Measurements from ENCODE around the gene MARCKS.
A peak's percentile ranks its signal among the peaks of the same experiment; 100 is the strongest.

The MARCKS gene

DNA sequence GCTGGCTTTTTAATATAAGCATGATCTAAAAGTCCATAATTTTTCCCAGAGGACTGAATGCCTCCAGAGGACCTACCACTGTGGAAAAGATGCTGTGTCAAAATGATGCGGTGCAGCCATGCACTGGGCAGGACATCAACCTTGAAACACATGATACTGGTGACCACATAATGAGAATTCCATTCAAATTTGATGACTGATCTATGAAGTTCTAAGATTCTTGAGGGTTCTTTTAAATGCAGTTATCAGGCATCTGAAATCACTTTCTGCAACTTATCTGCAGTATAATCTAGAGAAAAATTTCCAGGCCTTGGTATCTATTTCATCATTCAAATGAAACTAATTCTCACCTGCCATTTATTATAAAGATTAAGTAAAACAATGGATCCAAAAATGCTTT, 15.0 kb upstream of the MARCKS start:
- no peak for DNase-seq
- H3K27ac Mint-ChIP-seq: no peak overlapping the region
- H3K9me3 Mint-ChIP-seq: no peaks in the 10 kb centered on the region
- H3K27me3 Mint-ChIP-seq: peaks cover 31% of the 10 kb centered on the region
- no peak for ATAC-seq
- H3K4me1 Mint-ChIP-seq: peaks cover 11% of the 10 kb centered on the region
- H3K4me3 Mint-ChIP-seq: no peak overlapping the region

DNA sequence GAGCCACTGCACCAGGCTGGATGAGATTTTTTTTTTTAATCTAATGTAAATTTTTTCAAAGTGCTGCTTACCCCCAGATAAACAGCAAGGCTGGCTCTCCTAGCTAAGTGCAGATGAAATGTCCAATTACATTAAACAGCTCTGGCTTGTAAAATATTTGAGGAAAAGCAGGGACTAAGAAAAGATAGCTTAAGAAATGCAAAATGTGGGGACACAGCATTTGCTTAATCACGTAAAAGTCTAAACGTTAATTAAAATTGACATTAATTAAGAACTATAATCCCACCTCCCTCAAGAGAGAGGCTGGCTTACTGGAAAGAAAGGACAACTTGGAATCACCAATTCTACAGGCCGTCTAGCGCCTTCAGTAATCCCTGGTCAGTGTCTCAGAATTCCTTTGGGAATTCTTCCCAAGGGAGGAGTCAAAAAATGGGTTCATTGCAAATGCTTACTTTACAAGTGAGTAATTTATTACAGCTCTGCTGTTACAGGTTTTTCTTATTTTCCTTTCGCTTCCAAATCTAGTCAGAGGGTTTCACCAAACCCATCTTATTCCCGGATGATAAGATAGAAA, 13.6 kb upstream of the MARCKS start:
- H3K4me1 Mint-ChIP-seq: peaks cover 11% of the 10 kb centered on the region
- H3K27ac Mint-ChIP-seq: no peak overlapping the region
- ATAC-seq: no peak
- H3K4me3 Mint-ChIP-seq: no peak overlapping the region
- H3K9me3 Mint-ChIP-seq: no peaks in the 10 kb centered on the region
- DNase-seq: no peak
- peaks cover 45% of the 10 kb centered on the region for H3K27me3 Mint-ChIP-seq

DNA sequence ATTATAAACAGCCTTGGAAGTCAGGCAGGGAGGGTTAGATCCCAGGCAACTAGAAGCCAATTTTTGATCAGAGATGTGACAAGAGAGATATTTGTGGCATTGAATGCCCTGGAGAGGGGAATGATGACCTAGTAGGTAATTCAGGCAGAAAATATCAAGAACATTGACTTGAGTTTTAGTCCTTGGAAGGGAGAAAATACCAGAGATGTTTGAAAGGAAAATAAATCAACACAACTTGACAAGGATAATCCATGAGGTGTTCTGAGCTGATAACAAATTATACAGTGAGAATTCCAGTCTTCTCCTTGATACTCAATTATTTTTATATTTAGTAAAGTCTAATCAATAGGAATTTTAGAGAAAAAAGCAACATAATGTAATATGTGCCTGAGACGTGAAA, 10.6 kb upstream of the MARCKS start:
- no peak for DNase-seq
- H3K27ac Mint-ChIP-seq: peak overlapping the region in 1 of 2 donors; percentile 30
- H3K27me3 Mint-ChIP-seq: peaks cover 45% of the 10 kb centered on the region
- H3K4me1 Mint-ChIP-seq: peaks cover 11% of the 10 kb centered on the region
- H3K4me3 Mint-ChIP-seq: no peak overlapping the region
- H3K9me3 Mint-ChIP-seq: no peaks in the 10 kb centered on the region
- no peak for ATAC-seq

DNA sequence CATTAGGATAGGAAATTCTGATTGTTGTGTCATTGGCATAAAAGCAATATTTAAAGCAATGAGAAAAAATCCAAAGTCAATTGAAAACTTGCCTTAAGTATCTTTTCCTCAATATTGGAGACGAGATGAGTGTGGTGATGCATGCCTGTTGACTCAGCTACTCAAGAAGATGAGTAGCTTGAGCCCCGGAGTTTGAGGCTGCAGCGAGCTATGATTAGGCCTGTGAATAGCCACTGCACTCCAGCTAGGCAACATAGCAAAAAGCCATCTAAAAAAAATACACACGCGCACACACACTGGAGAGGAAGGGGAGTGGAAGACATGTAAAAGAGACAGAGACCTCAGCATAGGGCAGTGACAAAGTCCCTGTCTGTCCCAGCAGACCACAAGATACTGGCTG, 9.7 kb upstream of the MARCKS start:
- peaks cover 52% of the 10 kb centered on the region for H3K27me3 Mint-ChIP-seq
- peaks cover 11% of the 10 kb centered on the region for H3K4me1 Mint-ChIP-seq
- no peaks in the 10 kb centered on the region for H3K9me3 Mint-ChIP-seq
- no peak for DNase-seq
- H3K4me3 Mint-ChIP-seq: no peak overlapping the region
- ATAC-seq: no peak
- H3K27ac Mint-ChIP-seq: no peak overlapping the region

DNA sequence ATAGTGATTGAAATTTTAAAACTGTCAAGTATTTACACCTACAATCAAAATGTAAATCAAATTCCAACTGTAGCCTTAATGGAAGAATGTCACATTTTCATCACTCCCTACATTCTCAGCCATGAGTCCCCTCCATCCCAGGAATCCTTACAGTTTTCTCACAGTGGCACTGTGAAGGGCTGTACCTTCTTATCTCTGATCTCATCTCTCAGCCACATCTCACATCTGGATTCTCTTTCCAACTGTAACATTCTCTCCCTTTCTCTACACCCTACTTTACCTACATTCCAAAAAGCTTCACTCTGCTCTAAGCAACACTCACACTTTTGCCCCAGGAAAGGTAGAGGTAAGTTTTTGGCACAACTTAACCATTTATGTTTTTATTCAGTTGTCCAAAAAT, 8.9 kb upstream of the MARCKS start:
- Mint-ChIP-seq H3K27me3 (peaks cover 61% of the 10 kb centered on the region), H3K4me3 (no peak overlapping the region), H3K27ac (no peak overlapping the region), H3K9me3 (no peaks in the 10 kb centered on the region), H3K4me1 (peaks cover 11% of the 10 kb centered on the region)
- no peak for DNase-seq
- no peak for ATAC-seq

DNA sequence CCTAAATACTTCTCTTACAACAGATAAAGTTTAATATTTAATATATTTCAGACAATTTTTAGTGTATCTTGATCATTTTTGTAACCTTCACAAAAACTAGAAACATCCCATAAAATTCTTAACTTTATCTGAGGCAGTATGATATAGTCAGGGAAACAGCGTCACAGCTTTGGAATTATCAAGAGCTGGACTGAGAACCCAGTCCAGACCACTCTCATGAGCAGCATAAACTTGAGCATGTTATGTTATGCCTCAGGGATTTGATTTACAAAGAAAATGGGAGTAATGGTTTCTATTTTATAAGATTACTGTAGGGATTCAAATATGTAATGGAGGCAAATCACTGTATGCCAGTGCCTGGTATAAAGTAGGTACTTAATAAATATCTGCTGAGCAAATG, 8.3 kb upstream of the MARCKS start:
- no peak overlapping the region for H3K4me3 Mint-ChIP-seq
- H3K9me3 Mint-ChIP-seq: no peaks in the 10 kb centered on the region
- ATAC-seq (no peak), DNase-seq (no peak)
- H3K4me1 Mint-ChIP-seq: peaks cover 11% of the 10 kb centered on the region
- H3K27ac Mint-ChIP-seq: no peak overlapping the region
- H3K27me3 Mint-ChIP-seq: peaks cover 63% of the 10 kb centered on the region

DNA sequence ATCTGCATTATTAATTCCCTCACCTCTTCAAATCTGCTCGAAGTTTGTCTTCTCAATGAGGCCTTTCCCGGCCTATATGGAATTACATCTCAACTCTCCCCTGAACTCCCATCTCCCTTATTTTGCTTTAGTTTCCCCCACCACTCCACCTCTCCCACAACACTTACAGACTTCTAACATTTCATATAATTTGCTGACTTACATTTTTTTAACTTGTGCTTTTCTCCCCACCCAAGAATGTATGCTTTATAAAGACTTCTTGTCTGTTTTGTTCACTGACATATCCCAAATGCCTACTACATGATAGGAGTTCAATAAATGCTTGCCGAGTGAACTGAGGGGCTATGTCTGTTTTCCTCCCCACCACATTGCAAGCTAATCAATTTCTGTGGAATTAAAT, 3.9 kb upstream of the MARCKS start:
- Mint-ChIP-seq H3K27me3 (peaks cover 31% of the 10 kb centered on the region), H3K4me1 (peaks cover 5% of the 10 kb centered on the region), H3K27ac (no peak overlapping the region), H3K9me3 (no peaks in the 10 kb centered on the region), H3K4me3 (no peak overlapping the region)
- DNase-seq: no peak
- ATAC-seq: no peak

DNA sequence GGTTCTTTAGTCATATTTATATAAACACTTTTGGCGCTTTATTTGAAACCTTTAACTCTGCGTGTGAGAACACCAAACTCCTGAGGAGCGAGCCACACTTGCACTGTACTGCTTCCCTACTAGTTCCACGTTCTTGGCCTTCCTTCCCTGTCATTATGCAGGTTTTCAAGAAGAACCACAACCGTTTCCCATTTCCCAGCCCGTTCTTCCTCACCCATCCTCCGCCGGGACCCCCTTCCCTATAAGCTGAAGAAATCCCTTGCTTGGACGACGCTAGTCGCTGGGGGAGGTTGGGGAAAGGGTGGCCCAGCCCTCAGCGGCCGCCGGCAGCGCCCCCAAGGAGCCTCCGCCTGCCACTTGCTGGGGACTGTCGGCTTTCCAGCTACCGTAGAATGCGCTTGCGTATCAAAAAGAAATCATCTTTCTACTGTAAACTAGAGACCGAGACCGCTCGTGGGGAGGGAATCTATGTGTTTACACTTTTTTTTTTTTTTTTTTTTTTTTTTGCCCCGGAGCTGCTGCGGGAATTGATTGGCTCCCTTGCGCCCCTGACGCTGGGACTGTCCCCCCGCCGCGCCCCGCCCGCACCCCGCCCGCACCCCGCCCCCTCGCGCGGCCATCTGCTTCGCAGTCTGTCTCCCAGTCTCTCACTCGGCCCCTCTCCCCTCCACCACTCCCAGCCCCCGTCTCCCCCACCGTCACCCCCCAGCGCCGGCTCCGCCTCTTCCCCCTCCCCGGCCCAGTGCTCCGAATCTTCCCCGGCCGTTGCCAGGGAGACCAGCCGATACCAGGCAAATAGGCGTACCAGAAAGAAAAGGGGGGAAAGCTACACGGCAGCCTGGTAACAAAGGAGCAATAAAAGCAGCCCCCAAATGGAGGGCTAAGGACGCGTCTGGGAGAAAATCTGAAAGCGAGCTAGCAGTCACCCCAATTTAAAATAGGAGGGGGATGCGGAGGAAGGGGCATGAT, 2.3 kb upstream of the MARCKS start:
- peak in 1 of 2 donors; percentile 7 for DNase-seq
- peaks cover 5% of the 10 kb centered on the region for H3K4me1 Mint-ChIP-seq
- H3K27me3 Mint-ChIP-seq: peaks cover 27% of the 10 kb centered on the region
- peak overlapping the region in 1 of 2 donors; percentile 80 for H3K4me3 Mint-ChIP-seq
- H3K9me3 Mint-ChIP-seq: no peaks in the 10 kb centered on the region
- peak overlapping the region in 1 of 2 donors; percentile 41 for H3K27ac Mint-ChIP-seq
- ATAC-seq: no peak

DNA sequence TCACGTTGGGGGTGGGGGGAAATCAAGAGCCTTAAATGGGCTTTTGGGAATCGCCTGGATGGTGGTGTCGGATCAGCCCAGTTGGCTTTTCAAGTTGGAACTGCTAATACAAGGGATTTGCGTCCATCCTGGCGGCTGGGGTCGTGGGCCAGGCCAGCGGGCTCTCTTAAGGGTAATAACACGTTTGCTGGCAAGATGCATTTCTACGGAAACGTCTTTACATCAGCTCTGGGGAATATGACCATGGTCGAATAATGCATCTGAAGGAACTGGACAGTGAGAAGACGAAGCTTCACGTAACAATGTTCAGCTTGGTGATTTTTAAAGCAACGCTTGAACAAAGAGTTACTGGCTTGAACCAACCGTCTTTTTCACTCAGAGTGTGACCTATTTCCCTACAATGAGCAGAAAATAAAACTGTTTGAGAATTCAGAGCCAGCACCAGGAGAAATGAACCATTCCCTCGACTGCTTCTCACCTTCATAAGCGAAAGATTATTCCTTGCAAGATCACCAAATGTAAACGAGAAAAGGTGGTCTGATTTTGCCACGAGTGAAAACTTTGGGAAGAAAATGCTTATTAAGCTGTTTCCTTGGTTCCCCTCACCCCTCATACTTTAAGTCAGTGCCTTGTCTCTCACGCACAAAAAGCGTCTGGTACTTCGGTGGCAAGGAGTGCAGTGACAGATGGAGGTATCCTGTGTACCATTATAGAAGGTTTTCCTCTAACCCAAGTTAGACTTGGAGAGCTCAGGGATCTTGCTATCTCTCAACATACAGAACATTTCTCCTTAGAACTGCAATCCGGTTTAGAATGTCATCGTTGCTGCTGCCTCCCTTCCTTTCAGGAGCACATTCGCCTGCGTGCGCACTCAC, 1.4 kb upstream of the MARCKS start:
- H3K27ac Mint-ChIP-seq: no peak overlapping the region
- DNase-seq: peak in 1 of 2 donors; percentile 7
- H3K4me3 Mint-ChIP-seq: no peak overlapping the region

DNA sequence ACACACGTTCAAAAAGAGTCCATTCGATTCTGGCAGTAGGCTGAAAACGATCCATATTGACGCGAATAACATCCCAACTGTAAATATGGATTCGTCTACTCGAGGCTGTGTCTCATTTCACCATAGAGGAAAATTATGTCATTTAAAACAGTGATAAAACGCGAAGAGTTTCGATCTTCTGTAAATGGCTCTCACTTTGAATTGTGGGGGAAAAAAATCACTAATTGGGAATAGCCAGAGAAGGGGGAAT, 845 bp upstream of the MARCKS start:
- H3K4me3 Mint-ChIP-seq: no peak overlapping the region

More for the DNA sequence above, 1.4 kb upstream of the MARCKS start:
- no peak for ATAC-seq
- Mint-ChIP-seq H3K27me3 (peaks cover 31% of the 10 kb centered on the region), H3K4me1 (peaks cover 5% of the 10 kb centered on the region), H3K9me3 (no peaks in the 10 kb centered on the region)

DNA sequence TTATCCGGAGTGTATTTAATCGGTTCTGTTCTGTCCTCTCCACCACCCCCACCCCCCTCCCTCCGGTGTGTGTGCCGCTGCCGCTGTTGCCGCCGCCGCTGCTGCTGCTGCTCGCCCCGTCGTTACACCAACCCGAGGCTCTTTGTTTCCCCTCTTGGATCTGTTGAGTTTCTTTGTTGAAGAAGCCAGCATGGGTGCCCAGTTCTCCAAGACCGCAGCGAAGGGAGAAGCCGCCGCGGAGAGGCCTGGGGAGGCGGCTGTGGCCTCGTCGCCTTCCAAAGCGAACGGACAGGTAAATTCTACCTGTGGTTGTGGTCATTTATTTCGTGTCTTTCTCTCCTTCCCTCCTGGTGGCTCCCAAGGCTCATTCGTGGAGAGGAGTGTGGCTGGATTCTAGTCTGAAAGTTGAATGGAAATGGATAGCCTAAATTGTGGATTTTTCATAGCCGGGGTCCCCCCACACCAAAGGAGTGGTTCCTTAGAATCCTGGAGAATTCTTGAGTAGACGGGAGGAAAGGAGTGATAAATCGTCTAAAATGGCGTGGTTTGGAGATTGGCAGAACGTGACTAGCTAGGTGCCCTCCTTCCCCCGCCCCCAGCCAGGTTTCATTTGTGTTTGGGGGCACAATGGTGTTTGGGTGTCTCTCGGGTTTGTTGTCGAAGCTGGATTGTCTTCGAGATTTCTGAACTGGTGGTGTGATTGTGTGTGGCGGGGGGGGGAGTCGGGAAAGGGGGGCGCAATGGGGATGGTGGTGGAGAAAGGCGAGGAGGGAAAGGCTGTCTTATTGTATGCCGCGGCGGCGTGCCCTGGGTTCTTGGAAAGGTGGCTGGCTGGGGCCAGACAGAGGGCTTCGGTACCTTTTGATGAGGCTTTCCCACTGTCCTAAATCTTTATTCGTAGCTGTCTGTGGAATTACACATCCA, 673 bp downstream of the MARCKS start:
- ATAC-seq: peak; percentile 4
- Mint-ChIP-seq H3K4me1 (peaks cover 5% of the 10 kb centered on the region), H3K27ac (peak overlapping the region; percentile 36 to 87), H3K4me3 (no peak overlapping the region), H3K27me3 (peaks cover 17% of the 10 kb centered on the region), H3K9me3 (no peaks in the 10 kb centered on the region)
- peak; percentile 11 to 29 for DNase-seq

More for the DNA sequence above, 845 bp upstream of the MARCKS start:
- peaks cover 31% of the 10 kb centered on the region for H3K27me3 Mint-ChIP-seq
- ATAC-seq (no peak), DNase-seq (no peak)
- peaks cover 5% of the 10 kb centered on the region for H3K4me1 Mint-ChIP-seq
- no peak overlapping the region for H3K27ac Mint-ChIP-seq
- no peaks in the 10 kb centered on the region for H3K9me3 Mint-ChIP-seq

DNA sequence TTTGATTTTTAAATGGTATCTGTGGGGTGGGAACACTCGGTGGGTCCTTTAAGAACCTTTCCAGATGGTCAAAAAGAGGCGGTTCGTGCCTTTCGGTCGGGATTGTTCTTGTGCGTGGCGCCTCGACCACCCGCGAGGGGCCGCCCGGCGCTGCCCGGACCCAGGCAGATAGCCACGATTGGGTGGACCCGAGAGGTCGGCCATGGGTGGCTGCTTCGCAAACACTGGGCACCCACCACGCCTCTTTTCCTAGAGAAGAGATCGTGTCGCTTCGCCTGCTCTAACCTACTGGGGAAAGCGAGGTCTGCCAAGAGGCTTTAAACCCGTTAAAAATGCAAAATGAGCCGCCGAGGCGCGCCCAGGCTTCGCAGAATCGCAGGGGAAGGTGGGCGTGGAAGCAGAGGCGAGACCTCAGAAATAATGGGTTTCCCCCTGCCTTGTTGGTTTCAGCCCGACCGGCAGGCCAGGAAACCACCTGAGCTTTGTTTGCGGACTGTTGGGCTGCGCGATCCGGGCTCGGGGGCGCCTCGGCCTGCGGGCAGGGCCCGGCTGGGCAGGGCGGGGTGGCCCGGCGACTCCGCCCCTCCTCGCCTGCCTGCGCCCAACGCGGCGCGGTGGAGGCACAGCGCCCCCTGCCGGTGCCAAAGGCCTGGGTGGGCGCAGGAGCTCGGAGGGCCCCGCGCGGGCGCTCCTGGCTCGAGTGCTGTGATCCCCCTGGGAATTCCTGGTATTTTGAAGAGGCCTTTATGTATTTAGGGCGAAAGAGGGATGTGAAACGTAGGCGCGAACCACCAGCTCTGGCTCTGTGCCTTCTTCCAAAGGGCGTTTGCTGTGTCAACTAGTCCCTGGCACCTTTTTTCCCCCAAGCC, 1.6 kb downstream of the MARCKS start:
- H3K4me1 Mint-ChIP-seq: peaks cover 5% of the 10 kb centered on the region
- H3K27ac Mint-ChIP-seq: peak overlapping the region in 1 of 2 donors; percentile 42
- ATAC-seq: peak; percentile 97
- H3K4me3 Mint-ChIP-seq: peak overlapping the region; percentile 67 to 75
- DNase-seq: peak; percentile 93 to 96
- peaks cover 8% of the 10 kb centered on the region for H3K27me3 Mint-ChIP-seq
- no peaks in the 10 kb centered on the region for H3K9me3 Mint-ChIP-seq

DNA sequence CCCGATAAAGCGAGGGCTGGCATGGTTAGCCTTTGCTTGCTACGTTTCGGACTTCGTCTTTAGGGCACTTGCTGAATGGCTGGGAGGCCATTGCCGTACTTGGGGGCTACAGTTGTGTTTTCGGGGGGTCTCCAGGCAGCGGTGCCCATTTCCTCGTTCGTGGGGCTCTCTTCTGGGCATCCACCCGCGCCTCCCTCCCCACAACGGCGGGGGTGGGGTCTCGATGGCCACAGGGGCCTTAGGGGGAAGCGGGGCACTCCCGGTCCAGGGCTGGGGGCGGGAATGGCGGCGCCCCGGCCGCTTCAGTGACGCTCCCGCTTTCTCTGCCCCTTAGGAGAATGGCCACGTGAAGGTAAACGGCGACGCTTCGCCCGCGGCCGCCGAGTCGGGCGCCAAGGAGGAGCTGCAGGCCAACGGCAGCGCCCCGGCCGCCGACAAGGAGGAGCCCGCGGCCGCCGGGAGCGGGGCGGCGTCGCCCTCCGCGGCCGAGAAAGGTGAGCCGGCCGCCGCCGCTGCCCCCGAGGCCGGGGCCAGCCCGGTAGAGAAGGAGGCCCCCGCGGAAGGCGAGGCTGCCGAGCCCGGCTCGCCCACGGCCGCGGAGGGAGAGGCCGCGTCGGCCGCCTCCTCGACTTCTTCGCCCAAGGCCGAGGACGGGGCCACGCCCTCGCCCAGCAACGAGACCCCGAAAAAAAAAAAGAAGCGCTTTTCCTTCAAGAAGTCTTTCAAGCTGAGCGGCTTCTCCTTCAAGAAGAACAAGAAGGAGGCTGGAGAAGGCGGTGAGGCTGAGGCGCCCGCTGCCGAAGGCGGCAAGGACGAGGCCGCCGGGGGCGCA, 2.4 kb downstream of the MARCKS start:
- Mint-ChIP-seq H3K4me1 (peaks cover 3% of the 10 kb centered on the region), H3K27ac (no peak overlapping the region), H3K9me3 (no peaks in the 10 kb centered on the region), H3K27me3 (peaks cover 8% of the 10 kb centered on the region), H3K4me3 (peak overlapping the region; percentile 67 to 75)
- ATAC-seq (no peak), DNase-seq (no peak)
